ENCODE data around the gene YAP1.

Gene YAP1

DNA sequence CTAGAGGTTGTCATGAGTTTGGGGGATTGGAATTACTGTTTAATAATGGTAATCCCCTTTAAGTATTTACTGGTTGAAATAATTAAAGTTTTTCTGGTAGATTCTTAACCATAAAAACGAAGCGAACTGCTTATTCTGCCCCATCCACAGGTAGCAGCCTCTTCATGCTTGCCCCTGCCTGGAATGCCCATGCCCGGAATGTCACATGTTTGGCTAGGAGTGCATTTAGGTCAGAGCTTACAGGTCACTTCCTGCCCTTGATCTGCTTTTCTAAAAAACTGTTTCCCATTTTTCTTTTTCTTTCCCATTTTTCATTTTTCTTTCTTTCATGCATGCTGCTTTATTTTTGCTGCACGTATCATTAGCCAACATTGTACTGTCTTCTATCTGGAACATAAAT lies 69.1 kb downstream of the YAP1 start:
- no peak for TF ChIP-seq SIN3A (IDR thresholded peaks at IDR 0.05; ENCODE audit: borderline replicate concordance, insufficient read depth, low read length)
- no peak for TF ChIP-seq POLR2AphosphoS5 (IDR thresholded peaks at IDR 0.05; ENCODE audit: low read depth, low read length)
- TF ChIP-seq TAF1 (IDR thresholded peaks at IDR 0.05; ENCODE audit: borderline replicate concordance, insufficient read depth, low read length), result no peak
- TF ChIP-seq FOXP2 (optimal IDR thresholded peaks at IDR 0.05; ENCODE audit: borderline replicate concordance, extremely low read depth, extremely low read length, insufficient read depth), result no peak
- TF ChIP-seq REST (IDR thresholded peaks at IDR 0.05; ENCODE audit: insufficient read depth in 1 of 2, low read depth in 2 of 2, low read length in 2 of 2), result no peak

GRCh38 chr11:102184269-102184987 lies 74.2 kb downstream of the YAP1 start:
- TF ChIP-seq TAF1 (IDR thresholded peaks at IDR 0.05; ENCODE audit: borderline replicate concordance, insufficient read depth, low read length) (no peak), REST (IDR thresholded peaks at IDR 0.05; ENCODE audit: insufficient read depth in 1 of 2, low read depth in 2 of 2, low read length in 2 of 2) (no peak)

GRCh38 chr11:102186551-102187191 lies 76.4 kb downstream of the YAP1 start:
- TF ChIP-seq SIN3A (IDR thresholded peaks at IDR 0.05; ENCODE audit: borderline replicate concordance, insufficient read depth, low read length) (no peak), TAF1 (IDR thresholded peaks at IDR 0.05; ENCODE audit: borderline replicate concordance, insufficient read depth, low read length) (no peak), POLR2AphosphoS5 (IDR thresholded peaks at IDR 0.05; ENCODE audit: low read depth, low read length) (no peak), REST (IDR thresholded peaks at IDR 0.05; ENCODE audit: insufficient read depth in 1 of 2, low read depth in 2 of 2, low read length in 2 of 2) (no peak), FOXP2 (optimal IDR thresholded peaks at IDR 0.05; ENCODE audit: borderline replicate concordance, extremely low read depth, extremely low read length, insufficient read depth) (no peak)

- no peak for TF ChIP-seq SIN3A (IDR thresholded peaks at IDR 0.05; ENCODE audit: borderline replicate concordance, insufficient read depth, low read length)
- TF ChIP-seq REST (IDR thresholded peaks at IDR 0.05; ENCODE audit: insufficient read depth in 1 of 2, low read depth in 2 of 2, low read length in 2 of 2), result no peak
- no peak for TF ChIP-seq TAF1 (IDR thresholded peaks at IDR 0.05; ENCODE audit: borderline replicate concordance, insufficient read depth, low read length)
- peak; percentile 22; the same call in 1 of the 2 replicates for TF ChIP-seq POLR2AphosphoS5 (IDR thresholded peaks at IDR 0.05; ENCODE audit: low read depth, low read length)
- TF ChIP-seq FOXP2 (optimal IDR thresholded peaks at IDR 0.05; ENCODE audit: borderline replicate concordance, extremely low read depth, extremely low read length, insufficient read depth), result no peak
Measured at GRCh38 chr11:102187416-102188151, 77.3 kb downstream of the YAP1 start.
